GM12892 (cell line): ENCODE results near the gene ODF2L.

Experiments
- POLR2A ChIP-seq: IDR thresholded peaks from 2 replicates; pipeline ENCODE4 v1.6.1; 2011; ENCODE audit warnings: low read depth, low read length, control low read depth
- POLR2AphosphoS5 ChIP-seq: IDR thresholded peaks from 2 replicates; pipeline ENCODE4 v1.6.1; 2011; ENCODE audit warnings: low read depth, low read length, control low read depth
- TAF1 ChIP-seq: IDR thresholded peaks from 2 replicates; pipeline ENCODE4 v1.6.1; 2011; ENCODE audit warnings: low read depth, mild to moderate bottlenecking, control low read depth, low read length, borderline replicate concordance

GRCh38 chr1:86396498-86396890 lies 371 bp upstream of the ODF2L start:
- TF ChIP-seq POLR2A (no peak), POLR2AphosphoS5 (no peak), TAF1 (no peak)
